Adrenal gland (tissue), 12 donors: ENCODE measurements around the gene PRR7. TPM values are rescaled to one million over a fixed set of nuclear protein-coding genes. Genes with fewer than 3 reads are reported as not detected.

ENCODE experiments used
- DNase-seq, 7 donors: peaks; one replicate each; pipeline ENCODE4 v3.0.0-alpha.2; 2019 to 2020
- H3K27ac ChIP-seq, 5 donors: fragments of 200-600 bp; sonication (generic) in 4 of 5; 1 replicate in 3 of 5; 2 replicates in 2 of 5; pipeline versions ENCODE4 v1.5.1 to v1.8.0; 2016 to 2020; ENCODE audit warnings: mild to moderate bottlenecking in 1 of 5
- H3K27me3 ChIP-seq: fragments of 200-600 bp; 2 replicates; pipeline ENCODE4 v1.8.0; 2021
- H3K36me3 ChIP-seq, 2 donors: fragments of 200-600 bp; replicated peaks in 1 of 2; 1 replicate in 1 of 2; 2 replicates in 1 of 2; pipeline versions ENCODE4 v1.5.1 to v1.8.0; 2018 to 2022
- H3K4me1 ChIP-seq, 2 donors: fragments of 200-600 bp; replicated peaks in 1 of 2; 1 replicate in 1 of 2; 2 replicates in 1 of 2; pipeline versions ENCODE4 v1.5.1 to v1.8.0; 2018 to 2021
- H3K4me3 ChIP-seq, 4 donors: fragments of 200-600 bp; sonication (generic) in 3 of 4; one replicate each; pipeline ENCODE4 v1.5.1; 2016 to 2018
- H3K9me3 ChIP-seq, 3 donors: fragments of 200-600 bp; sonication (generic) in 1 of 3; replicated peaks in 1 of 3; 1 replicate in 2 of 3; 2 replicates in 1 of 3; pipeline versions ENCODE4 v1.5.1 to v1.8.0; 2016 to 2021
- POLR2A ChIP-seq, 2 donors: fragments of 450-650 bp; IDR thresholded peaks; one replicate each; pipeline ENCODE4 v1.6.1; 2017; ENCODE audit warnings: antibody characterized with exemption in 2 of 2, mild to moderate bottlenecking in 2 of 2, moderate library complexity in 1 of 2
- WGBS, 4 donors: extraction: QIAGEN DNeasy Blood & Tissue Kit in 2 of 4; methylation state at CpG; one replicate each; pipeline versions ENCODE4 v1.1.5 to v1.1.7; 2013 to 2017; 5-methylcytosine and 5-hydroxymethylcytosine counted together
- intact Hi-C, 2 donors: fragments of 100-400 bp; cut with DNase I; formaldehyde crosslinking; loops; one replicate each; pipeline versions ENCODE4 v1.14.1 to v1.15.0; 2022 to 2023
- polyA plus RNA-seq, 3 donors: library from polyadenylated mRNA; stranded (reverse); fragments of 200-250 nt in 2 of 3; fragments of 350-450 nt in 1 of 3; fragmentation: Illumina TruSeq in 1 of 3; extraction: RNeasy Lipid Tissue Mini Kit (QIAGEN cat#74804) in 1 of 3; gene quantifications; one replicate each; pipeline ENCODE4 v1.2.3, GENCODE V29; 2013 to 2014
- total RNA-seq, 9 donors: library from RNA; depleted of rRNA in 4 of 9; stranded (reverse); fragments of >200 nt in 4 of 9; fragments of 120-200 nt in 1 of 9; fragmentation: NEBNext Ultra II Directional in 1 of 9; extraction: Animal tissue kit (Norgen Biotek cat#: 25700) in 1 of 9; gene quantifications; one replicate each; pipeline versions ENCODE4 v1.1.0 to v1.2.4, GENCODE V29; 2013 to 2023
- TF ChIP-seq, protein P1 (sequence below), 6 experiments: fragments of 450-650 bp in 4 of 6; fragments of 200-600 bp in 2 of 6; sonication (generic) in 1 of 6; IDR thresholded peaks; 1 replicate in 5 of 6; 2 replicates in 1 of 6; pipeline versions ENCODE4 v1.5.1 to v1.8.0; 2016 to 2021; ENCODE audit warnings: antibody characterized with exemption in 6 of 6, mild to moderate bottlenecking in 2 of 6, moderate library complexity in 1 of 6
- donor health status: healthy with polysubstance abuse.
- donor health status: Bipolar disorder and iron deficiency.
- donor health status: DM: yes; HTN: yes; CAD: no.
- donor health status: DM: no; HTN: no; CAD: no.
- donor health status: DM: no; HTN: no; CAD: no.
- donor health status: DM: yes; HTN: yes; CAD: no.

The PRR7 gene
- total and polyA plus RNA-seq, 12 donors = 0.55 to 13.5 (median 6.1) TPM; not detected in 1

DNA sequence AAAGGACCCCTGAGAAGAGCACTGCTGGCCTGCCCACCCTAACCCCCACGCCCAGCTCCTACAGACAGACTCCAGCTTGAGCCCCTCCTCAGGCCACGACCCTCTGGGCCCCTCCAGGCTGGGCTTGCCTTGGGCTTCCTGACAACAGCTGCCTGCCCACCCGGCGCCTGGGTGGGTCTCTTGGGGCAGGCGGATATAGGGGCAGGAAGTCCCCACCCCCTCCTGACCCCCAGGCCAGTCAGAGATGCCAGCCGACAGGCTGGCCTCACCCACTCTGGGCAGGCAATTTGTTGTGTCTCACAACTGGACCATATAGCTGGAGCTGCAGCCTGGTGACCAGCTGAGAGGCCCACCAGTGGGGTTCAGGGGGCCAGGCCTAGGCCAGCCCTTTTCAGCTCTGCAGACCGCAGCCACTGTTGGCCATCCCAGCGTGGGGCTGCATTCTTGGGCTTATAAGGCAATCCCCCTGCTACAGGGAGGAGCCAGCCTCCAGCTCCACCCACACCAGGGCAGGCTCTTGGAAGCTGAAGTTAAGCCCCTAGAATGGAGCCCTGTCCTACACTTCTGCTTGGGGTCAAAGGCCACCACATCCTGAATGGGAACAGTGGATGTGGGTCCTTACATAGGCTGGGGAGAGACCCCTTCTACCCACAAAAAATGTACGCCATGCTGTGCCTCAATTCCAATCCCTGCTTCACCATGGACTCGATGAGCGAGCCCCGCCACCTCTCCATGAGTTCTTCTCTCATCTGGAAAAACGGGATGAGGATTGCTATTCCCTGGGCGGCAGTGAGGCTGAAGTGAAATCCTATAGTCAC, 48.8 kb downstream of the PRR7 start:
- TF ChIP-seq, protein P1, sequence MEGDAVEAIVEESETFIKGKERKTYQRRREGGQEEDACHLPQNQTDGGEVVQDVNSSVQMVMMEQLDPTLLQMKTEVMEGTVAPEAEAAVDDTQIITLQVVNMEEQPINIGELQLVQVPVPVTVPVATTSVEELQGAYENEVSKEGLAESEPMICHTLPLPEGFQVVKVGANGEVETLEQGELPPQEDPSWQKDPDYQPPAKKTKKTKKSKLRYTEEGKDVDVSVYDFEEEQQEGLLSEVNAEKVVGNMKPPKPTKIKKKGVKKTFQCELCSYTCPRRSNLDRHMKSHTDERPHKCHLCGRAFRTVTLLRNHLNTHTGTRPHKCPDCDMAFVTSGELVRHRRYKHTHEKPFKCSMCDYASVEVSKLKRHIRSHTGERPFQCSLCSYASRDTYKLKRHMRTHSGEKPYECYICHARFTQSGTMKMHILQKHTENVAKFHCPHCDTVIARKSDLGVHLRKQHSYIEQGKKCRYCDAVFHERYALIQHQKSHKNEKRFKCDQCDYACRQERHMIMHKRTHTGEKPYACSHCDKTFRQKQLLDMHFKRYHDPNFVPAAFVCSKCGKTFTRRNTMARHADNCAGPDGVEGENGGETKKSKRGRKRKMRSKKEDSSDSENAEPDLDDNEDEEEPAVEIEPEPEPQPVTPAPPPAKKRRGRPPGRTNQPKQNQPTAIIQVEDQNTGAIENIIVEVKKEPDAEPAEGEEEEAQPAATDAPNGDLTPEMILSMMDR (IDR thresholded peaks at IDR 0.05) = no peak
- TF ChIP-seq POLR2A (IDR thresholded peaks at IDR 0.05) = no peak
- WGBS, 4 donors = 67 to 78% (median 71%) methylated on average over 1 to 14 of the region's 14 CpGs
- no peaks in the 10 kb centered on the region for H3K9me3 ChIP-seq
- H3K36me3 ChIP-seq = peaks cover 0 to 14% of the 10 kb centered on the region in 2 donors
- intact Hi-C loops = no loop called here
- peaks cover 29 to 36% of the 10 kb centered on the region in 2 donors for H3K4me1 ChIP-seq
- peak overlapping the region in 1 of 4 donors; percentile 65 for H3K4me3 ChIP-seq
- H3K27ac ChIP-seq = peak overlapping the region in 3 of 5 donors; percentile 70 to 89 (median 71)
- peak in 3 of 7 donors; percentile 45 to 77 (median 46) for DNase-seq
- no peaks in the 10 kb centered on the region for H3K27me3 ChIP-seq

DNA sequence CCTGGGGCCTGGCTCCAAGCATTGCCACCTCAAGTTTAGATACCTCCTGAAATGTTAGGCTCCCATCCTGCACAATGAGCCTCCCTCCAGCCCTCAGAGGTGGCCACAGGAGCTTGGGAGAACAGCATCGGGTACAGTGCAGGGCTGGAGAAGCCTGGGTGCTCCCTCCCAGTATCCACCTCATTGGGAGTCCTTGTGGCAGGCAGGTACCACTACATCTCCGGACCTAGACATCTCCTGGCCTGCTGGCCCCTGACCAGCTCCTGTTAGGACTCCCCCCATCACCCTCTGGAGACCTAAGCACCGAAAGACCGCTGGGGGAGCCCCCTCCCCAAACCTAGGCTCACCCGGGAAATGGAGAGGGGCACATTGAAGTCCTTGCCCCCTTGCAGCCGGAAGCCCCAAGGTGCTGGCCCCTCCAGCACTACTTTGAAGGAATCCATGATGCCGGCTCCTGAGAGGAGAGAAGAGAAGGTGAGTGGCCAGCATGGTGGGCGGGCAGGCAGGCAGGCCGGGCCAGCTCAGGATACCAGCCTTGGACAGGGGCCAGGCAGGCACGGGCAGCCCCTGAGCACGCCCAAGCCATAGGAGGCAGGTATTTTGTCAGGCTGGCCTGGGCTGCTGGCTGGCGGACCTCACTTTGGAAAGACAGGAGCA, 49.6 kb downstream of the PRR7 start:
- 30 to 55% (median 43%) methylated on average over 4 to 12 of the region's 12 CpGs for WGBS, 4 donors
- intact Hi-C loops = no loop called here
- peak in 1 of 7 donors; percentile 47 for DNase-seq

DNA sequence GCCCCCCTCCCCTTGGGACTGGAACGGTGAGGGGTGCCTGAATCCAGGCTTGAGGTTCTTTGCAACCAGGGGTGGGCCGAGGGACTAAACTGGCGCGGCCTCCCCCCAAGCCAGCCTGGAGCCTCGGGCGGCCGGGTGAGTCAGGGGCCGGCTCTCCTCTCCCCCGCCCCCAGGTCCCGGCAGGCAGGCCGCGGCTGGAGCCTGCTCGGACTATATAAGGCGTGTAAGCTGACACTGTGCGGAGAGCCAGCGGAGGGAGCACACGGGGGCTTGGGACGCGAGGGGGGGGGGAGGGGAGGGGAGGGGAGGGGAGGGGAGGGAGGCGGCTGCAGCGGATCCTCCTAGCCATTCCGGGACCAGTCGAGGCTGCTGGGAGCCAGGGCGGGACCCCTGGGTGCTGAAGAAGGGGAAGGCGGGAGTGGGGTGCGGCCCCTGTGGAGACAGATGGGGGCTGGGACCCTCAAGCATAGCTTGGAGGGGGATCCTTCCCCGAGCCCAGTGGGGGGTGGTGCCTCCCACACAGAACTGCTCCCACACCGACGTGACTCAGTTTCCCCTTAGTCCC, 50.2 kb downstream of the PRR7 start:
- Histone ChIP-seq H3K9me3 (no peaks in the 10 kb centered on the region), H3K4me1 (peaks cover 29 to 41% of the 10 kb centered on the region in 2 donors), H3K27ac (peak overlapping the region in 4 of 5 donors; percentile 66 to 89 (median 74)), H3K27me3 (no peaks in the 10 kb centered on the region), H3K36me3 (peaks cover 0 to 8% of the 10 kb centered on the region in 2 donors), H3K4me3 (peak overlapping the region in 3 of 4 donors; percentile 21 to 65 (median 58))
- DNase-seq = peak; percentile 59 to 81 (median 67)
- intact Hi-C loops = no loop called here
- WGBS, 4 donors = 0 to 4% (median 2%) methylated on average over 9 to 29 of the region's 29 CpGs
- peak in 1 of 2 donors; percentile 9 for TF ChIP-seq POLR2A (IDR thresholded peaks at IDR 0.05)
- TF ChIP-seq, protein P1 (IDR thresholded peaks at IDR 0.05) = no peak

More for the DNA sequence above, 49.6 kb downstream of the PRR7 start:
- TF ChIP-seq, protein P1 (IDR thresholded peaks at IDR 0.05) = peak in 1 of 6 experiments; percentile 34
- no peak for TF ChIP-seq POLR2A (IDR thresholded peaks at IDR 0.05)
- Histone ChIP-seq H3K4me3 (peak overlapping the region in 2 of 4 donors; percentile 58 to 65), H3K27ac (peak overlapping the region in 4 of 5 donors; percentile 1 to 89 (median 70)), H3K9me3 (no peaks in the 10 kb centered on the region), H3K36me3 (peaks cover 0 to 14% of the 10 kb centered on the region in 2 donors), H3K4me1 (peaks cover 29 to 41% of the 10 kb centered on the region in 2 donors), H3K27me3 (no peaks in the 10 kb centered on the region)
